ENCODE results near the gene PLA2G6.
"Not testable (repeated sequence)": the region's sequence is repeated elsewhere in the genome, so short reads cannot be mapped to it uniquely, and the experiment has no call there.

Gene PLA2G6

DNA sequence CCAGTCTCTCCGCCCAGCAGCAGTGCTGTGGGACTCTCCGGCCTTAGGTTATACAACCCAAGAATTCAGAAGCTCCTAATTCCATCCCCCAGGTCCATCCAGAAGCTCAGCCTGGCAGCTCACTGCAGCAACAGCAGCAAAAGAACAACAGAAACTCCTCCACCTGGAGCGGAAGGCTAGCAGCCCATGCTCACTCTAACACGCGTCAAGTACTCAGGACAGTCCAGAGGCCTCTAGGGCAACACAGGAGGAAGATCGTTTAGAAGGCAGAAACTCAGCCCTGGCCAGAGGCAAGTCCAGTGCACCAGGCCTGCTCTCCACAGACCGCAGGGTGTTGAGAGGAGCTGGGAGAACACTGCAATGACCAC, 17.1 kb downstream of the PLA2G6 start:
- no peak for DNase-seq

- no peak for DNase-seq
Observed at GRCh38 chr22:38163844-38164550, 17.6 kb downstream of the PLA2G6 start.

DNA sequence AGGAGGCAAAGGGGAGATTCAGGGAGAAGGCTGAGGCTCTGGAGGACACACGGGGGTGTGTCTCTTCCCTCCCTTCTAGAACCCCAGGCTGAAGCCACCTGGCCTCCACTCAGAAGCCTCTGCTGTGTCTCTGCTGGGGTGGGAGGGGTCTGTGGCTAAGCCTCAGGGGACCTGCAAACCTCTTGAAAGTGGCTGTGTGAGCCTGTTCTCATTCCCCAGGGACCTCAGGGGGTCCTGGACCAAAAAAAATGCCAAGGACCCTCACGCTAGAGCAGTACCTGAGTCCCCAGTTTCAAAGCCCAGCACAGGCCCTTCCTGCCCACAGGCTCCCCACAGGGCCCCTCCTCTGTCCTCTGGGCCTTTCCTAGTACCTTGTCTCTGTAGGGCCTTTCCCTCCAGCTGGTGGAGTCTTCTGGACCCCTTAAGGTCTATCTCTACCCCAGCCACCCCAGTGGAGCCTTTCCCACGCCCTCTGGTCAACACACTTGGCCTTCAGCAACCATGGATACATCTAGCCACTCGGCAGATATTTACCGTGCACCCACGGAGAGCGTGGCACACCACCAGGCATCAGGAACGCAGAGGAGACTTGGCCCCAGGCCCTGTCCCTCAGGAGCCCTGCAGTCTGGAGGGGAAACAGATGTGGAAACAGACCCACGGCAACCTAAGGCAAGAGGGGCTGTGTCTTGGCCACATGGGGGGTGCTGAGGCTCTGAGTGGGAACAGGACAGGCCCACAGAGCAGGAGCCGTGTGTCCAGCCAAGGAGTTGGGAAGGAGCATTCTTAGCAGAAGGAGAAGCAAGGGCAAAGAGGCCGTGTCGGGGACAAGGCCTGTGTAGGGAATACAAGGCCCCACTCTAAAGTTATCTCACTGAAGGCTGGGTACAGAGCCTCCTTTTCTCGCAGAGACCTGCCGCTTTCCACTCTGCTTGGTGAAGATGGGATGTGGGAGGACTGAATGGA, 18.5 kb downstream of the PLA2G6 start:
- DNase-seq = no peak

GRCh38 chr22:38155703-38156102, 25.9 kb downstream of the PLA2G6 start:
- no peak for DNase-seq

DNA sequence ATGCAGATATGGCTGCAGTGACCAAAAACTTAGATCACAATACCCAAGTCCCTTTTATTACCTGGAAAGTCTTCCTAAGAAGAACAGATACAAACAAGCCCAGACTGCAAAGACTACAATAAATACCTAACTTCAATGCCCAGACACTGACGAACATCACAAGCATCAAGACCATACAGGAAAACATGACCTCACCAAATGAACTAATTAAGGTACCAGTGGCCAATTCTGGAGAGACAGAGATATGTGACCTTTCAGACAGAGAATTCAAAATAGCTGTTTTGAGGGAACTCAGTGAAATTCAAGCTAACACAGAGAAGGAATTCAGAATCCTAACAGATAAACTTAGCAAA, 27.1 kb downstream of the PLA2G6 start:
- DNase-seq = not testable (repeated sequence)

DNA sequence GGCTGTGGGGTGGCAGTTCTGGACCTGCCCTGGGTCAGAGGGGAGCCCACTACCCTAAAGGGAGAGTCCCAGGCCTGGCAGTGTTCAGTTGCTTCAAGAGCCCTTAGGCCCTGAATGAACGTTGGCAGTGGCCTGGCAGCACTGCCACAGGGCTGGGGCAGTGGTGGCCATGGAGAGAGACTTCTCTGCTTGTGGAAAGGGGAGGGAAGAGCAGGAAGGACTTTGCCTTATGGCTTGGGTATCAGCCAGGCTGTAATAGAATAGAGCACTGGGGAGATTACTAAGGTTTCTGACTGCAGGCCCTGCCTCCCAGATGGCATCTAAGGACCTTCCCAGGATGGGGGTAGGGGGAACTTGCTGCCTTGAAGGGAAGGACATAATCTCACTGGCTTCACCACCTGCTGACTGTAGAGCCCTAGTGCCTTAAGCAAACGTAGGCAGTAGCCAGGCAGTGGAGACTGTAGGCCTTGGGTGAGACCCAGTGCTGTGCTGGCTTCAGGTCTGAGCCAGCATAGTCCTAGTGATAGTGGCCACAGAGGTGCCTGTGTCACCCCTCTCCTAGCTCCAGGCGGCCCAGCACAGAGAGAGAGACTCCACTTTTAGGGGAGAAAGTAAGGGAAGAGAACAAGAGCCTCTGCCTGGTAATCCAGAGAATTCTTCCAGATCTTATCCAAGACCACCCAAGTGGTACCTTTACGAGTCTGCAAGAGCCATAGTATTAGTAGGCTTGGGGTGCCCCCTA, 27.6 kb downstream of the PLA2G6 start:
- DNase-seq = peak; percentile 94

DNA sequence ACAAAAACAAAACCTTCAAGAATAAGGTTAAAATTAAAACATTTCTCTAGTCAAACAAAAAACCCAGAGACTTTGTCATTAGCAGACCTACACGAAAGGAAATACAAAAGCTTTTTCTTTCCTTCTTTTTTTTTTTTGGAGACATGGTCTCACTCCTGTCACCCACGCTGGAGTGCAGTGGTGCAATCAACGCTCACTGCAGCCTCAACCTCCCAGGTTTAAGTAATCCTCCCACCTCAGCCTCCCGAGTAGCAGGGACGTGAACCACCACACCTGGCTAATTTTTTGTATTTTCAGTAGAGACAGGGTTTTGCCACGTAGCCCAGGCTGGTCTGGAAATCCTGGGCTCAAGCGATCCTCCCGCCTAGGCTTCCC, 30.5 kb downstream of the PLA2G6 start:
- no peak for DNase-seq

GRCh38 chr22:38148245-38148644, 33.4 kb downstream of the PLA2G6 start:
- DNase-seq = no peak

GRCh38 chr22:38146166-38146565, 35.5 kb downstream of the PLA2G6 start:
- not testable (repeated sequence) for DNase-seq

GRCh38 chr22:38144025-38144405, 37.6 kb downstream of the PLA2G6 start:
- peak; percentile 9 for DNase-seq

GRCh38 chr22:38142606-38143005, 39.0 kb downstream of the PLA2G6 start:
- DNase-seq = no peak

DNA sequence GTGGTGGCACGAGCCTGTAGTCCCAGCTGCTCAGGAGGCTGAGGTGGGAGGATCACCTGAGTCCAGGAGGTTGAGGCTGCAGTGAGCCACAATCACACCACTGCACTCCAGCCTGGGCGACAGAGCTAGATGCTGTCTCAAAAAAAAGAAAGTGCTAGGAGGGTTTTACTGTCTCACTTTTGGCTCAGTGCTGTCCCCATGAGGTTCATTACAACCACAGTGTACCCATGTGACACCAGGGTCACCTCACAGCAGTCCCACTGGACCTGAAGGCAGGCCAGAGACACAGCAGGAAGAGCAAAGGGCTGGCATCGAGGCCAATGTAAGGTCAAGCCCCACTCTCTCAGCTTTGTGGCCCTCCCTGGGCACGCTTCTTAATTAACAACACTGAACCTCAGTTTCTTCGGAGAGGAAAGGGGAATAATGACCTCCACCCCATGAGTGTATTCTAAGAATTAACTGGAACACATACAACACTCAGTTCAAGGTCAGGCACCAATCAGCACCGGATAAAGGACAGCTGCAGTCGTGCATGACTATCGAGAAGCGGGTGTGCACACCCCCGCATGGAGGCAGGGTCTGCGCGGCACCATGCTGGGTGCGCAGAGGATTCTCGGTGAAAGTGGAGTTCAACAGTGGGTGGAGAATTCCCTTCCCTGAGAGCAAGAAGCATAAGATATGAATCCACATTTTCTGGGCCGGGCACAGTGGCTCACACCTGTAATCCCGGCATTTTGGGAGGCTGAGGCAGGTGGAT, 40.2 kb downstream of the PLA2G6 start:
- DNase-seq = no peak

DNA sequence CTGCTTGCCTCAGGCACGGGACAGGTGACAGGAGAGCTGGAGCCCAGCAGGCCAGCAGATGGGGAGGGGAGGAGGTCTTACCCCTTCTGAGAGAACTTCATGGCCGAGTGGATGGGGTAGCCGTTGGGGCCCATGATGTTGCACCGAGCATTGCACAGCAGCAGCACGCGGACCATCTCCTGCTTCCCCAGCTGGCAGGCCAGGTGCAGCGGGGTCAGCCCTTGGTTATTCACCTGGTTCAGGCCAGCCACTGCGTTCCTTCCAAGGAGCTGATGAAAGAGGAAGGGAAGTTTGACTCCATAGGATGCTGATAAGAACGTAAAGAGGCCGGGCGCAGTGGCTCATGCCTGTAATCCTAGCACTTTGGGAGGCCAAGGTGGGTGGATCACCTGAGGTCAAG, 41.7 kb downstream of the PLA2G6 start:
- no peak for DNase-seq

GRCh38 chr22:38138961-38139360, 42.7 kb downstream of the PLA2G6 start:
- DNase-seq = no peak

DNA sequence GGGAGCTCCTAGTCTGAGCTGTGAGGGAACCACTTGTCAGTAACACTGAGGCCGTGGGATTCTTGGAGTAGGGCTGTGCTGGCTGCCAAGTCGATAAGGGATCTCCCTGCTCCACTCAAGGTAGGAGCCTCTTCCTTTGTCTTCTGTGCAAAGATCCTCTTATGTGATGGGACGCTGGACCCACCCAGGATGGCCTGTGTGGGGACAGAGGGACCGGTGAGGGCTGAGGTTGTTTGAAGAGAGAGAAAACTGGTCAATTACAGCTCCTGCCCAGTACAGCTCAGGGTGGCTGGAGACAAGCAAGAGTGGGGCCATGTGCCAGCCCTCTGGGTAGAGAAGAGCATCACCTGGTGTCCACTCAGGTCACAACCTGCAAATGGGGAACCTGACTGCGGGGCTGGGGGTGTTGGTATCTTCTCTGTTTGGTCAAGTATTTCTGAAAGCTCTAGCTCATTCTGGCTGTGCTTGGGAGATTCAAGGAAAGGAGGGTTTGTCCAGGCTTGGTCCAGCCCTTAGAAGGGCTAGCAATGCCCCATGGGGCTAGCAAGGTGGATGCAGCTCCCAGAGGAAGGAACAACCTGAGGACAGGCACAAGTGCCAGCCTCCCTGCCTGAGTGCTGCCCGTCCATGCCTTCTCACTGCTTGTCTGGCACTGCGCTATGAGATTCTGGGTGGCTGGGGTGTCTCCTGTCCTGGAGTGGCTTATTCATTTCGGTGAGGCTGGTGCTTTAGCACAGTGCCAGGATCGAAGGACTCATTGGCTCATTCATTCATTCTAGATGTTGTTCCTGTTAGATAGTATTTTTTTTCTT, 43.5 kb downstream of the PLA2G6 start:
- no peak for DNase-seq

GRCh38 chr22:38136607-38137006, 45.0 kb downstream of the PLA2G6 start:
- no peak for DNase-seq

- DNase-seq = no peak
Observed at GRCh38 chr22:38135133-38135706, 46.4 kb downstream of the PLA2G6 start.

GRCh38 chr22:38133331-38133730, 48.3 kb downstream of the PLA2G6 start:
- DNase-seq = no peak

DNA sequence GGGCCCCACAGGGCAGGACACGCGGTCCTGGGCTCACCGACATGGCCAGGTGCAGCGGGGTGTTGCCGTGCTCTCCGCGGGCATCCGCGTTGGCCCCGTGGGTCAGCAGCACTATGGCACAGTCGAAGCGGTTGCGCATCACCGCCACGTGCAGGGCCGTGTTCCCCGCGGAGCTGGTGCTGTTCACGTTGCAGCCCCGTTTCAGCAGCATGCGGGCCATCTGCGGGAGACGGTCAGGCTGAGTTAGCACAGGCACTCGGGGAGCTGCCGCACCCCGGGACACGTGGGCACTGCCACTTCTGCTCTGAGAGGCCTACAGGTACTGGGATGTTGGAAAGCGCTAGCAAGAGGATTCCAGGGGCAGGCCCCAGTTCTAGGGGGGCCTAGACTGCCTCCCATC, 48.8 kb downstream of the PLA2G6 start:
- no peak for DNase-seq

- DNase-seq = no peak
Observed at GRCh38 chr22:38132136-38132535, 49.5 kb downstream of the PLA2G6 start.

GRCh38 chr22:38131399-38131798, 50.2 kb downstream of the PLA2G6 start:
- DNase-seq = no peak

DNA sequence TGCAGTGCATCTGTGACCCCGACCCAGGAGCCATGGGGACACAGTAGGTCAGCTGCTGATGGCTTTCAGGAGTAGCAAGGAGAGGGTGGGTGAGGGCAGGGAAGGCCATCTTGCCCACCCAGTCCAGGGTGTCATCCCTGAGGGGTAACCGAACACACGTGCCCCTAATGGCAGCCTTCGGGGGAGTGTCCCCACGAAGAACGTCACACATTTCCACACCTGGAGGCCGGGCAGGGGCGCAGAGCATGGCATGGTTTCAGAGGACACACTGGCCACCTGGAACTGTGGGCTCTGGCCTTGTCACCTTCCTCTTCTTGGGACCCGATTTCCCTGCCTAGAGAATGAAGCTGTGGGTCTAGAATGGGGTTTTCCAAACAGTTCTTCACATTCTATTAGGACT, 51.8 kb downstream of the PLA2G6 start:
- no peak for DNase-seq
